ENCODE data around the gene ANKRD13B.
"Not testable (repeated sequence)": the region's sequence is repeated elsewhere in the genome, so short reads cannot be mapped to it uniquely, and the experiment has no call there.

The ANKRD13B gene

DNA sequence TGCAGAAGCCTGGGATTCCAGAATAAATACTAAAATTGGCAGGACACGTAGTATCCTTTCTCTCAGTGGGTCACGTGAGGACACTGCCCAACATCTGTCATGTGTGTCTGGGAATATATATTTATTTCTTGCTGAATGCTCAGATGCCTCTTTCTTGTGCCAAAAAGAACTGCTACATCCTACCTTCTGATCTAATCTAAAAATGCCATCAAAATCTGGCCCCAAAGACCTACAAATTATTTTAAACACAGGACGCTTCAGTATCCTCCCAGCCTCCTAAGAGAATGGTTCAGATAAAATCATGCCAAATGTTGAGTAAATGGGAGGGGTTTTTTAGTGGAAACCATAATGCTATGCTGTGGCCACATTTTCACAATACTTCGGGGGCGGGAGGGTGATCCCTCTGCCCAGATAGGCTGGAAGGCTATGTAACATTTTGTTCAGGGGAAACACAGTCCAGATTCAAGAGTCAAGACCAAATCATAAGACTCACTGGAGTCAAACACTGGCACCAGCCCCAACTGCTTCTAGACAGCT, 52.7 kb downstream of the ANKRD13B start:
- Histone ChIP-seq H3K36me3 (ENCODE audit: control insufficient read depth in 1 of 2, insufficient read depth in 2 of 2, low read length in 2 of 2) (peaks cover 10 to 18% of the 10 kb centered on the region in 2 donors), H3K4me1 (ENCODE audit: control insufficient read depth in 1 of 2, insufficient read depth in 2 of 2, low read length in 2 of 2) (peaks cover 4 to 17% of the 10 kb centered on the region in 2 donors), H3K4me3 (ENCODE audit: low read depth in 1 of 2, low read length in 2 of 2) (no peak overlapping the region), H3K27me3 (ENCODE audit: control insufficient read depth in 1 of 2, insufficient read depth in 2 of 2, low read length in 2 of 2) (no peaks in the 10 kb centered on the region), H3K9ac (ENCODE audit: low read depth in 1 of 2, low read length in 2 of 2) (no peak overlapping the region), H3K27ac (ENCODE audit: low read depth, low read length) (no peak overlapping the region), H3K9me3 (ENCODE audit: control insufficient read depth in 1 of 2, low read length in 2 of 2) (no peaks in the 10 kb centered on the region)

DNA sequence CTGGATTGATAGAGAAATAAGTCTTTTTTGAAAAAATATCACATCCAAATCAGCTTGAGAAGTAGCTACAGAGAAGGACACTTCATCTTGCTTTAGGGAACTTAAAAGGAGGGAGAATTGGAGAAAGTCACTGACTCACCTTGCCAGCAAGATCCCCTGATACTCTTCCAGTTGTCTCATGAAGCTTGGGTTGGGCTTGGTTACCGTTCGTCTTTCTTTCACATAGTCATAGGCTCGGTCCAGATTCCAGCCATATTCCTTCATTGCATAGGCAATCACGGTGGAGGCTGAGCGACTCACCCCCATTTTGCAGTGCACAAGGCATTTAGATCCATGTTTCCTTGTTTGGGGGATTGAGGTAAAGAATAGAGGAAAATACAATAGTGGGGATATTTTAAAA, 55.1 kb downstream of the ANKRD13B start:
- no peak overlapping the region for H3K4me3 ChIP-seq (ENCODE audit: low read depth in 1 of 2, low read length in 2 of 2)
- peaks cover 4 to 6% of the 10 kb centered on the region in 2 donors for H3K4me1 ChIP-seq (ENCODE audit: control insufficient read depth in 1 of 2, insufficient read depth in 2 of 2, low read length in 2 of 2)
- H3K27ac ChIP-seq (ENCODE audit: low read depth, low read length) = no peak overlapping the region
- no peak overlapping the region for H3K9ac ChIP-seq (ENCODE audit: low read depth in 1 of 2, low read length in 2 of 2)
- no peaks in the 10 kb centered on the region for H3K9me3 ChIP-seq (ENCODE audit: control insufficient read depth in 1 of 2, low read length in 2 of 2)
- no peaks in the 10 kb centered on the region for H3K27me3 ChIP-seq (ENCODE audit: control insufficient read depth in 1 of 2, insufficient read depth in 2 of 2, low read length in 2 of 2)
- H3K36me3 ChIP-seq (ENCODE audit: control insufficient read depth in 1 of 2, insufficient read depth in 2 of 2, low read length in 2 of 2) = peaks cover 10 to 18% of the 10 kb centered on the region in 2 donors

DNA sequence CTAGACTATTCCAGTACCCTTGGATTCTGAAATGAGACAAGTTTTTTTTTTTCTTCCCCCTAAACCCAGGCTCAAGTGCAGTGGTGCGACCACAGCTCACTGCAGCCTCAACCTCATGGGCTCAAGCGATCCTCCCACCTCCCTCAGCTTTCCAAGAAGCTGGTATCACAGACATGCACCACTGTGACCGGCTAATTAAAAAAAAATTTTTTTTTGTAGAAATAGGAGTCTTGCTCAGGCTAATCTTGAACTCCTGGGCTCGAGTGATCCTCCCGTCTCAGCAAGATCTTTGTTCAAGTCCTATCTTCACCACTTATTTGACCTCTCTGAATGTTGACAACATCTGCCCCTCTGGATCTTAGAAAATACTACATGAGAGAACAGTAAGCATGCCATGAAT, 56.4 kb downstream of the ANKRD13B start:
- no peaks in the 10 kb centered on the region for H3K9me3 ChIP-seq (ENCODE audit: control insufficient read depth in 1 of 2, low read length in 2 of 2)
- H3K27me3 ChIP-seq (ENCODE audit: control insufficient read depth in 1 of 2, insufficient read depth in 2 of 2, low read length in 2 of 2) = no peaks in the 10 kb centered on the region
- no peak overlapping the region for H3K27ac ChIP-seq (ENCODE audit: low read depth, low read length)
- H3K36me3 ChIP-seq (ENCODE audit: control insufficient read depth in 1 of 2, insufficient read depth in 2 of 2, low read length in 2 of 2) = peaks cover 4 to 18% of the 10 kb centered on the region in 2 donors
- H3K4me3 ChIP-seq (ENCODE audit: low read depth in 1 of 2, low read length in 2 of 2) = no peak overlapping the region
- peaks cover 0 to 4% of the 10 kb centered on the region in 2 donors for H3K4me1 ChIP-seq (ENCODE audit: control insufficient read depth in 1 of 2, insufficient read depth in 2 of 2, low read length in 2 of 2)
- no peak overlapping the region for H3K9ac ChIP-seq (ENCODE audit: low read depth in 1 of 2, low read length in 2 of 2)

DNA sequence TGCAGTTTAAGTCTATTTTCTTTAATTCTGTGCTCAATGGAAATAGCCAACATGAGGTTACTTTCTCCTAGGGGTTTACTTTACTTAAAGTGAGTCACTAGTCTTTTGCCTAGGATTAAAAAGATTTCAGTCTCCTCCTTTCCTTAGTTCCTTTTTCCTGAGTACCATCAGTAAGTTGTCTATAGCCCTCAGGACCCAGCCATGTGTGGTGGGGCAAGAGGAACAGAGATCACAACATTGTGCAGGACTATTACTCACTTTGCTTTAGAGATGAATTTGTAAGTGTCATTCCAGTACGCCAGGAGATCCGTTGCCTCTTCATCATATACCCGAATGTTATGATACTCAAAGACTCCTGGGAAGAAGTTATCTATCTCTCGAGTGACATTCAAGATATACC, 57.5 kb downstream of the ANKRD13B start:
- no peaks in the 10 kb centered on the region for H3K27me3 ChIP-seq (ENCODE audit: control insufficient read depth in 1 of 2, insufficient read depth in 2 of 2, low read length in 2 of 2)
- no peak overlapping the region for H3K27ac ChIP-seq (ENCODE audit: low read depth, low read length)
- no peak overlapping the region for H3K4me3 ChIP-seq (ENCODE audit: low read depth in 1 of 2, low read length in 2 of 2)
- H3K9ac ChIP-seq (ENCODE audit: low read depth in 1 of 2, low read length in 2 of 2) = no peak overlapping the region
- peaks cover 2 to 21% of the 10 kb centered on the region in 2 donors for H3K36me3 ChIP-seq (ENCODE audit: control insufficient read depth in 1 of 2, insufficient read depth in 2 of 2, low read length in 2 of 2)
- H3K4me1 ChIP-seq (ENCODE audit: control insufficient read depth in 1 of 2, insufficient read depth in 2 of 2, low read length in 2 of 2) = no peaks in the 10 kb centered on the region
- no peaks in the 10 kb centered on the region for H3K9me3 ChIP-seq (ENCODE audit: control insufficient read depth in 1 of 2, low read length in 2 of 2)

DNA sequence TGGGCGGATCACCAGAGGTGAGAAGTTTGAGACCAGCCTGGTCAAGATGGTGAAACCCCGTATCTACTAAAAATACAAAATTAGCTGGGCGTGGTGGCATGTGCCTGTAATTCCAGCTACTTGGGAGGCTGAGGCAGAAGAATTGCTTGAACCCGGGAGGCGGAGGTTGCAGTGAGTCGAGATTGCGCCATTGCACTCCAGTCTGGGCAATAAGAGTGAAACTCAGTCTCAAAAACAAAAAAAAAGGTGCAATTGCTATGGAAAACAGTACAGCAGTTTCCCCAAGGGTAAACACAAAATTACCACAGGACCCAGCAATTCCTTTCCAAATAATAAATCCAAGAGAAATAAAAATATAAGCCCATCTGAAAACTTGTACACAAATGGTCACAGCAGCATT, 59.0 kb downstream of the ANKRD13B start:
- H3K9me3 ChIP-seq (ENCODE audit: control insufficient read depth in 1 of 2, low read length in 2 of 2) = not testable (repeated sequence)

DNA sequence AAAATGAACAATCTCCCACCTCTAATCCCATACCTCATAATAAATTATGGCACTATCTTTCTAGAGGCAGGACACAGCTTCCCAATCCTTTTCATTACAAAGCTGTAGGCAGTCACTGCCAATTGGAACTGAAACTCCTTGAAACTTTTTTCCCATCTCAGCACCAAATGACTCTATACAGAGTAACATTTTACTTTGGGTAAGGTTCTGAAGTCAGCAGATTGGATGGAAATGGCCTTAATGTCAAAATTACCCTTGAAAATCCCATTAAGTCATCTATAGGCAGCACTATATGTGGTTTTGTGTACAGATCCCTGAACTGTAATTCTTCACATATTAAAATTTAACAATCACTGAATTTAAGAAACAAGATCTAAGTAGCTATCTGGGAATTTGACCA, 60.0 kb downstream of the ANKRD13B start:
- Histone ChIP-seq H3K4me1 (ENCODE audit: control insufficient read depth in 1 of 2, insufficient read depth in 2 of 2, low read length in 2 of 2) (no peaks in the 10 kb centered on the region), H3K36me3 (ENCODE audit: control insufficient read depth in 1 of 2, insufficient read depth in 2 of 2, low read length in 2 of 2) (peaks cover 8 to 20% of the 10 kb centered on the region in 2 donors), H3K27ac (ENCODE audit: low read depth, low read length) (no peak overlapping the region), H3K27me3 (ENCODE audit: control insufficient read depth in 1 of 2, insufficient read depth in 2 of 2, low read length in 2 of 2) (no peaks in the 10 kb centered on the region), H3K4me3 (ENCODE audit: low read depth in 1 of 2, low read length in 2 of 2) (no peak overlapping the region), H3K9me3 (ENCODE audit: control insufficient read depth in 1 of 2, low read length in 2 of 2) (no peaks in the 10 kb centered on the region), H3K9ac (ENCODE audit: low read depth in 1 of 2, low read length in 2 of 2) (no peak overlapping the region)

More for the DNA sequence above, 59.0 kb downstream of the ANKRD13B start:
- not testable (repeated sequence) for H3K9ac ChIP-seq (ENCODE audit: low read depth in 1 of 2, low read length in 2 of 2); H3K4me1 ChIP-seq (ENCODE audit: control insufficient read depth in 1 of 2, insufficient read depth in 2 of 2, low read length in 2 of 2); H3K4me3 ChIP-seq (ENCODE audit: low read depth in 1 of 2, low read length in 2 of 2); H3K27ac ChIP-seq (ENCODE audit: low read depth, low read length); H3K27me3 ChIP-seq (ENCODE audit: control insufficient read depth in 1 of 2, insufficient read depth in 2 of 2, low read length in 2 of 2)
- peaks cover 8 to 22% of the 10 kb centered on the region in 2 donors for H3K36me3 ChIP-seq (ENCODE audit: control insufficient read depth in 1 of 2, insufficient read depth in 2 of 2, low read length in 2 of 2)

DNA sequence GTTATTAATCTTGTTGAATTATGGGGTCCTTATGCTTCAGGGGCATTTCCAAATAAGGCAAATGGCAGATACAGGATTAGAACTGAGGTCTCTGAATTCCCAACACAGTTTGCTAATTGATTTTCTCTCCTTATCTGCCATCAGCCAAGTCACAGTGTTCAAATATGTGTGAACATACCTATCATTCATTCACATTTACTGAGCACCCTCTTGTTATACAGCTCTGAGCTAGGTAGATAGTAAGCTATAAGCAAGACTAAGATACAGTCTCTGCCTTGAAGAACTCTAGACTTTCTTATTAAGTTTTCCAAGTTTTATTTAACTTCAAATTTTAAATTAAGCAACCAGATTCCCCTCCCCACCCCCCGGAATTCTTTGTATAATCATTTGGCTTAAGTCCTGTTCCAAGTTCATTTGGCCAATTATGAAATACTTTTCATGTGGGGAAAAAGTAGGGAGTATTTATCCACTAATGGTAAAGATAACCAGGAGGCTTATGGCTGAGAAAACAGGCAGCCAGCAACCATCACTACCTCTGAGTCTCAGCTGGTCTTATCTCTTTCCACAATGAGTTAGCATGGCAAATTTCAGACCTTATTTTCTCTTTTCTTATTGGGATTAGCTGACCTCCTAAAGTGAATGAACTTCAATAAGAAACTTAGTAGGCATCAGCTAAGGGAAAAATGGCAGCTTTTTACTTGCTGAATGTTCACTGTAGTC, 61.2 kb downstream of the ANKRD13B start:
- Histone ChIP-seq H3K27me3 (ENCODE audit: control insufficient read depth in 1 of 2, insufficient read depth in 2 of 2, low read length in 2 of 2) (no peaks in the 10 kb centered on the region), H3K4me3 (ENCODE audit: low read depth in 1 of 2, low read length in 2 of 2) (no peak overlapping the region), H3K9me3 (ENCODE audit: control insufficient read depth in 1 of 2, low read length in 2 of 2) (no peaks in the 10 kb centered on the region), H3K4me1 (ENCODE audit: control insufficient read depth in 1 of 2, insufficient read depth in 2 of 2, low read length in 2 of 2) (no peaks in the 10 kb centered on the region), H3K9ac (ENCODE audit: low read depth in 1 of 2, low read length in 2 of 2) (no peak overlapping the region), H3K27ac (ENCODE audit: low read depth, low read length) (no peak overlapping the region), H3K36me3 (ENCODE audit: control insufficient read depth in 1 of 2, insufficient read depth in 2 of 2, low read length in 2 of 2) (peaks cover 8 to 15% of the 10 kb centered on the region in 2 donors)

DNA sequence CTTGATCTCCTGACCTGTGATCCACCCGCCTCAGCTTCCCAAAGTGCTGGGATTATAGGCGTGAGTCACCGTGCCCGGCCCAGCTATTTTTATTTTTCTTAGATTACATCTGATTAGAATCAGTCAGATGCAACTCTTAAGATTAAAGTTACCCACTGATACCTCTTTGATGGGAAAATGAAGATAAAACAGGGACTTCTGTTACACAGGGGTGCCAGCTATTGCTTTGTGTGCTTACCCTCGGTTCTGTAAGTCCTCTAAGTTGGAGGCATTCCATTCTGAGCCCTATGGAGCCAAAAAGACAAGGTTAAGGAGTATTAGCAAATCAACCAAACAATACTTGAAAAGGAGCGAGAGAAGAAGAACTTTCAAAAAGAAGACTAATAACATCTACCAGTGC, 62.4 kb downstream of the ANKRD13B start:
- no peaks in the 10 kb centered on the region for H3K27me3 ChIP-seq (ENCODE audit: control insufficient read depth in 1 of 2, insufficient read depth in 2 of 2, low read length in 2 of 2)
- H3K4me3 ChIP-seq (ENCODE audit: low read depth in 1 of 2, low read length in 2 of 2) = no peak overlapping the region
- no peaks in the 10 kb centered on the region for H3K4me1 ChIP-seq (ENCODE audit: control insufficient read depth in 1 of 2, insufficient read depth in 2 of 2, low read length in 2 of 2)
- H3K9me3 ChIP-seq (ENCODE audit: control insufficient read depth in 1 of 2, low read length in 2 of 2) = no peaks in the 10 kb centered on the region
- no peak overlapping the region for H3K9ac ChIP-seq (ENCODE audit: low read depth in 1 of 2, low read length in 2 of 2)
- no peak overlapping the region for H3K27ac ChIP-seq (ENCODE audit: low read depth, low read length)
- H3K36me3 ChIP-seq (ENCODE audit: control insufficient read depth in 1 of 2, insufficient read depth in 2 of 2, low read length in 2 of 2) = peaks cover 8 to 11% of the 10 kb centered on the region in 2 donors

DNA sequence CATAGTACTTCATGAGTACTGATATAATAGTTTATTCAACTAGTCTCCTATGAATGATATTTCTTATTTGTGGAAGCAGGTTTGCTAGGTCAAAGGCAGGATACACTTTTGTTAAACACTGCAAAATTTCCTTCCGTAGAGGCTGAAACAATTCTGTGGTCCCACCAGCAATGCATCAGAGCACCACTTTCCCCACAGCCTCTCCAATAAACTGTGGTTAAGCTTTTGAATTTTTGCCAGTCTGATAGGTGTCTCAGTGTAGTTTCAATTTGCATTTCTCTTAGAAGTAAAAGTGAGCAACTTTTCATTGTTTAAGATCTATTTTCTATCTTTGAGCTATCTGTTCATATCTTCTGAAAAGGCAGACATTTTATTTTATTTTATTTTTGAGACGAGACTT, 66.2 kb downstream of the ANKRD13B start:
- no peaks in the 10 kb centered on the region for H3K9me3 ChIP-seq (ENCODE audit: control insufficient read depth in 1 of 2, low read length in 2 of 2)
- H3K4me1 ChIP-seq (ENCODE audit: control insufficient read depth in 1 of 2, insufficient read depth in 2 of 2, low read length in 2 of 2) = no peaks in the 10 kb centered on the region
- H3K9ac ChIP-seq (ENCODE audit: low read depth in 1 of 2, low read length in 2 of 2) = no peak overlapping the region
- no peaks in the 10 kb centered on the region for H3K27me3 ChIP-seq (ENCODE audit: control insufficient read depth in 1 of 2, insufficient read depth in 2 of 2, low read length in 2 of 2)
- no peak overlapping the region for H3K4me3 ChIP-seq (ENCODE audit: low read depth in 1 of 2, low read length in 2 of 2)
- H3K36me3 ChIP-seq (ENCODE audit: control insufficient read depth in 1 of 2, insufficient read depth in 2 of 2, low read length in 2 of 2) = peaks cover 16 to 17% of the 10 kb centered on the region in 2 donors
- no peak overlapping the region for H3K27ac ChIP-seq (ENCODE audit: low read depth, low read length)

DNA sequence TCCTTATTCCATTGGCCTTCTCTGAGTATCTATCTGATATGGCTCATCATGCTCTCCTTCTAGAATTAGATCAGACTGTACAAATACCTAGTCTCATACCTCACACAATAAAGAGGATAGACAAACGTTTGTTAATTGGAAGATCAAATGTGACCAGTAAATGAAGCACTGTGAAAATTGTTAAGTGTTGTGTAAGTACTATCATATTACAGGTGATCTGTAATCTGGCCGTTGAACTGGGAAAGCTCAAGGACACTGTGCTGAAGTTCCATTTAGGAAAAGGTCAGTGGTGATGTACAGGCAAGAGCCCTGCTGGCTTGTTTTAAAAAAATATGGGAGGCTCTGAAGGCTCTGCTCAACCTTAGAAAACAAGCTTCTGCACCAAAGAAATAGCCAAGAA, 68.3 kb downstream of the ANKRD13B start:
- Histone ChIP-seq H3K9me3 (ENCODE audit: control insufficient read depth in 1 of 2, low read length in 2 of 2) (no peaks in the 10 kb centered on the region), H3K4me1 (ENCODE audit: control insufficient read depth in 1 of 2, insufficient read depth in 2 of 2, low read length in 2 of 2) (peaks cover 0 to 10% of the 10 kb centered on the region in 2 donors), H3K4me3 (ENCODE audit: low read depth in 1 of 2, low read length in 2 of 2) (no peak overlapping the region), H3K27me3 (ENCODE audit: control insufficient read depth in 1 of 2, insufficient read depth in 2 of 2, low read length in 2 of 2) (no peaks in the 10 kb centered on the region), H3K9ac (ENCODE audit: low read depth in 1 of 2, low read length in 2 of 2) (no peak overlapping the region), H3K27ac (ENCODE audit: low read depth, low read length) (no peak overlapping the region), H3K36me3 (ENCODE audit: control insufficient read depth in 1 of 2, insufficient read depth in 2 of 2, low read length in 2 of 2) (peaks cover 9 to 18% of the 10 kb centered on the region in 2 donors)

All from duodenal mucosa (tissue), 2 donors.